NCI-H526 treated with DMSO at 0.1 percent for 48 hours (cell line): ENCODE data around the gene ANKRD52.
A peak's percentile ranks its signal among the peaks of the same experiment; 100 is the strongest.
"Not testable (repeated sequence)": the region's sequence is repeated elsewhere in the genome, so short reads cannot be mapped to it uniquely, and the experiment has no call there.

ENCODE experiments used
- DNase-seq: peaks from one replicate; lab custom pipeline; 2025; lab: John Stamatoyannopoulos, UW

The ANKRD52 gene

GRCh38 chr12:56272468-56272867, 14.3 kb upstream of the ANKRD52 start:
- DNase-seq, result not testable (repeated sequence)

GRCh38 chr12:56271031-56271430, 12.8 kb upstream of the ANKRD52 start:
- DNase-seq, result no peak

- no peak for DNase-seq
Measured at GRCh38 chr12:56267443-56268071, 9.4 kb upstream of the ANKRD52 start.

- peak; percentile 90 for DNase-seq
Measured at GRCh38 chr12:56266693-56267442, 8.7 kb upstream of the ANKRD52 start, which contains the start of gene COQ10A. Gene COQ10A, plus strand, starts transcription at chr12:56266942. Its CDS starts 177 bp downstream, at chr12:56267119.

GRCh38 chr12:56266068-56266692, 8.0 kb upstream of the ANKRD52 start:
- not testable (repeated sequence) for DNase-seq

- not testable (repeated sequence) for DNase-seq
Measured at GRCh38 chr12:56262955-56263354, 4.8 kb upstream of the ANKRD52 start.

GRCh38 chr12:56261503-56262232, 3.5 kb upstream of the ANKRD52 start:
- no peak for DNase-seq

- DNase-seq, result no peak
Measured at GRCh38 chr12:56260921-56261320, 2.7 kb upstream of the ANKRD52 start.

- no peak for DNase-seq
Measured at GRCh38 chr12:56260380-56260779, 2.2 kb upstream of the ANKRD52 start.

- no peak for DNase-seq
Measured at GRCh38 chr12:56258820-56259183, 618 bp upstream of the ANKRD52 start.

- peak; percentile 38 for DNase-seq
Measured at GRCh38 chr12:56257491-56258067, 605 bp downstream of the ANKRD52 start.

- DNase-seq, result no peak
Measured at GRCh38 chr12:56257071-56257470, 1.1 kb downstream of the ANKRD52 start.

GRCh38 chr12:56256326-56256960, 1.7 kb downstream of the ANKRD52 start:
- no peak for DNase-seq

GRCh38 chr12:56255671-56256070, 2.5 kb downstream of the ANKRD52 start:
- no peak for DNase-seq

- DNase-seq, result no peak
Measured at GRCh38 chr12:56253091-56253490, 5.1 kb downstream of the ANKRD52 start.

- no peak for DNase-seq
Measured at GRCh38 chr12:56252649-56253048, 5.5 kb downstream of the ANKRD52 start.

GRCh38 chr12:56248711-56249110, 9.5 kb downstream of the ANKRD52 start:
- DNase-seq, result no peak

- DNase-seq, result no peak
Measured at GRCh38 chr12:56247923-56248322, 10.3 kb downstream of the ANKRD52 start.

GRCh38 chr12:56244494-56244893, 13.7 kb downstream of the ANKRD52 start:
- DNase-seq, result no peak

- no peak for DNase-seq
Measured at GRCh38 chr12:56243731-56244181, 14.4 kb downstream of the ANKRD52 start.

GRCh38 chr12:56242986-56243385, 15.2 kb downstream of the ANKRD52 start:
- no peak for DNase-seq
